Measurements from ENCODE around the gene FBXW11.
"Not testable (repeated sequence)": the region's sequence is repeated elsewhere in the genome, so short reads cannot be mapped to it uniquely, and the experiment has no call there.

FBXW11 gene

DNA sequence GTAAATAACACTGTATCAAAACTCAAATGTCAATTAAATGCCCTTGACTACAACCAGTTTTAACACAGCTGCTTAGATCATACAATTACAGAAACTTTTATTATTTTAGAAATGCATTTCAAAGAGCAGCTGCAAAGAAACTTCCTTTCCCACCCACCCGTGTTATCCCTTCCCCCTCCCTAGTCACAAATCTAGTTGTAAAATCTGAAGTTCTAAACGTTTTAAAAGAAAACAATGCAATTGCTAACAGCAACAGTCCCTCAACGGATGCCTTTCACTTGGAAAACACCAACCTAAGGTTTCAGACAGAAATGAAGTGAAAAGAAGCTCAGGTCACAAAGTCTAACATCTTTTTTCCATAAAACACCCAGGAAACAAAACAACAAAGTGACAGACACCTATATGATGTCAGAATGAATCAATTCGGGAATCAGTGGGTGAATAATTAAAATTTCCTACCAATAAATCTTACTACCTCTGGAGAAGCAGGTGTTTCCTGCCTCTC is 100.3 kb downstream of the FBXW11 start:
- DNase-seq, result no peak

GRCh38 chr5:171904886-171905285 is 101.6 kb downstream of the FBXW11 start:
- DNase-seq, result no peak

GRCh38 chr5:171901764-171902163 is 104.7 kb downstream of the FBXW11 start:
- no peak for DNase-seq

GRCh38 chr5:171899792-171900191 is 106.6 kb downstream of the FBXW11 start:
- DNase-seq, result no peak

DNA sequence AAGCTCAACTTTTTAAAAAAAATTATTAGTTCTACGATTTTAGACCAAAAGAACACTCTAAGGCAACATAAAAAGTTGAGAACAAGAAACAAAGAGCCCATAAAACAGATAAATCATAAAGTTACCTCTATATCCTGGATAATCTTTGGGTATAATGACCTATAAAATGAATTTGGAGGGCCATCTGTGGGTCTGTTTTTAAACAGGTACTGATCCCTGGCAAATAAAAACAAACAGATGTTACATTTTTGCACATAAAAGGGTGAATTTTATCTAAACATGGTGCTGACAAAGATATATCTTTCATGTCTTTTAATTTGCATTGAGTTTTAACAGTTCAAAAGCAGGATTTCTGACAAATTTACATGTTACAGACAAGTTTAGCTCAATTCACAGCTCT is 107.6 kb downstream of the FBXW11 start:
- DNase-seq, result no peak

GRCh38 chr5:171898386-171898785 is 108.1 kb downstream of the FBXW11 start:
- DNase-seq, result no peak

GRCh38 chr5:171897231-171897630 is 109.2 kb downstream of the FBXW11 start:
- no peak for DNase-seq

GRCh38 chr5:171895081-171895480 is 111.4 kb downstream of the FBXW11 start:
- DNase-seq, result no peak

- DNase-seq, result no peak
Observed at GRCh38 chr5:171893290-171893886, 113.0 kb downstream of the FBXW11 start.

- no peak for DNase-seq
Observed at GRCh38 chr5:171891595-171891994, 114.8 kb downstream of the FBXW11 start.

DNA sequence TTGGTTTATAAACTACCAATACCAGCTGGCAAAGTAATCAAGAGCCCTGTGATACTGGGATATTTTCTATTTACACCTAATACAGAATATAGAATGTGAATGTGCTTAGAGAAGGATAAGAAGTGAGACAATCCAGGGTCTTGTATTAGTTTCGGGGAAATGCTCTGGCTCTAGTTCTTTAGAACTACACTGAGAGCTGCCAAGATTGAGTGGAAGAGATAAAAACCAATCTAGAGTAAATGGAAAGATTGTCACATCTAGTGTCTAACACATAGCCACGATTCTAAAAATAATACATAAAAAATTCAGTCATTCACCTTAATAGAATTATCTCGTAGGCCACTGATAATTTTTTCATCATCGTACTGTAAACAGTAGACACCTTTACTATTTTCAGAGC is 115.3 kb downstream of the FBXW11 start:
- DNase-seq, result no peak

GRCh38 chr5:171888051-171888481 is 118.4 kb downstream of the FBXW11 start:
- no peak for DNase-seq

GRCh38 chr5:171886037-171886436 is 120.4 kb downstream of the FBXW11 start:
- DNase-seq, result not testable (repeated sequence)

GRCh38 chr5:171882118-171882517 is 124.3 kb downstream of the FBXW11 start:
- DNase-seq, result no peak

DNA sequence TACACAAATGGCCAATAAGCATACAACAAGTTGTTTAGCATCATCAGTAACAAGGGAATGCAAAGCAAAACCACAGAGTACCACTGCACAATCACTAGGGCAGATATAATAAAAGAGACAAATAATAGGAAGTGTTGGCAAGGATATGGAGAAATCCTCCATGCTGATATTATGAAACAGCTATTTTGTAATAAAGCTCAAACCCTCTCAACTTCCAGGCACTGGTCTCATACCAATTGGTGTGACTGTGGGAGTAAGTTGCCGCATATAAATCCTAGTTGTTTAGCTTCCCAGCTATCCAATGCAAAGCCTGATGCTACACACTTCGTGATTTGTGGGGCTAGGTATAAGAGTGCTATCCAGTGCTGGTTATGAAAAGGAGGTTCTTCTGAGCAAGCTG is 132.2 kb downstream of the FBXW11 start:
- DNase-seq, result no peak

DNA sequence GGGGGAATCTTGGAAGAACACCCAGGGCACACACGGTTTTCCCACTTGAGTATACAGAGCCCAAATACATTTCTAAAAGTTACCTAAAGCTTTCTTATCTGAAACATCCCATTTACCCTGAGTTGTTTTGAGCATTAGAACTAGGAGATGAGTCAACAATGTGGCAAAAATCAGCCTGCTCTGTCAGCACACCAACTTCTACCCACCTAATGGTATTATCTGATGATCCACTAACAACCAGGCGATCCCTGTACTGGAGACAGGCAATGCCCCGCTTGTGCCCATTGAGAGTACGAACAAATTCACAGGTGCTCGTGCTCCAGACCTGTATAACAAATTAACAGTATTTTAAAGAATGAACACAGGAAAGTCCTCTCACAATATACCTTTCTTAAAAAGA is 133.8 kb downstream of the FBXW11 start:
- no peak for DNase-seq

GRCh38 chr5:171871711-171872110 is 134.7 kb downstream of the FBXW11 start:
- DNase-seq, result no peak

DNA sequence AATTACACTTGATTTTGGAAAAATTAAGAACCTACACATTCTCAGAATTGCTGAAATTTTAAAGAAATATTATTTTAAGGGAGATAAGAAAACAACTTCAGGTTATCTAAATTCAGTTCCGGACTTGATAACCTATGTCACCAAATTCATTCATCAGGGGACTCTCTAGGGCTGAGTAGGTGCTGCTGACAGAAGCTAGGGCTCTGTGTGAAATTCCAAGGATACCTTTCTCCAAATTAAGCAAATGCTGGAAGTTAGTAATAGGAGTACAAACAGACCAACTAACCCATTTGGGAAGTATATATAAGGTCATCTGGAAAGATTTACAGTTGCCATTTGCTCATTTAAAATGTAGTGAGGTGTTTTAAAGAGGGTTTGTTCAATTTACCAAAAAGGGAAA is 136.5 kb downstream of the FBXW11 start:
- no peak for DNase-seq

DNA sequence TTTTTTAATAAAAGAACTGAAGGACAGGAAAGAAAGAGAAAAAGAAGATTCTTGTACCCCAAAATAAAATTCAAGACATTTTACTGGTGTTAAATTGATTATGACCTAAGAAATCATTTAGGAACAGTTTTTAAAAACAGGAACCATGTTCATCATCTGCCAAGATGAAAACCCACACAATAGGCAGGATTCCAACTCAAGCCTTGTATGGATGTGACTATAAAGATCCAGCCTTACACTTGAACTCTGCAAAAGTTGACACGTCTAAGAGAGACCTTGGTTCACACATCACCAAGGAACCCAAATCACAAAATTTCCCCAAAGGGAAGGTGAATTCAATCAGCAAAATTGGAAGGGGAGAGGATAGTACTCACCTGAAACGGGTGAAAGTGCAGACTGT is 138.2 kb downstream of the FBXW11 start:
- DNase-seq, result no peak

DNA sequence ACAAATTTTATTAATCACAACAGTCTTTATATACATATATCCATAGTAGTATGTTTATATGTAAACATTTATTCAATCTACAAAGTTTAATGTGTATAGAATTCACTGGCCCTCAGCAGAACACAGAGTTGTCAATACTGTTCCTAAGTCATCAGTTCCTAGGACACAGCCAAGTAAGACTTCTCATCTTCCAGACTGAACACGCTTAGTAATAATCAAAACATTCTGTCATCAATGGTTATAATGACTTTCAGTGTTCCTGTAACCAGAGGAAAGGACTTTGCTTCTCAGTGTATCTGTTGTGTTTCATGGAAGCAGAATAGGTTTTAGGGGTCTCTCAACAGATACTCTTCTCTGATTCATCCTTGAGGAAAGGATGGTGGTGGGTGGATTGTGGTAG is 138.7 kb downstream of the FBXW11 start:
- DNase-seq, result no peak

DNA sequence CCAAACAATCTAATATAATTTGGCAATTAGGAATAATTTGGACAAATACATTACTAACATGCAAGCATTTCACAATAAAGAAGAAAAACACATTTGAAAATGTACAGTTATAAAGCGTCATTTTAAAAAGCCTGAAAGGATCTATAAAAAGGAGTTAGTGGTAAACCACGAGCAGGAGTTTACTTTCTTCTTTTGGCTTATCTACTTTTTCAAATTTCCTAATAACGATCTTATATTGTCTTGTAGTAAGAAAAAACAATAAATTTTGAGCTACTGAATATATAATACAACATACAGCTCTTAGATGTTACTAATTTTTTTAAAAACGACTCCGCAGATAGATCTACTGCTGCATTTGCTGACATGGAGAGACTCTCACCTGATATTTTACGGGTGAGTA is 141.0 kb downstream of the FBXW11 start:
- no peak for DNase-seq

DNA sequence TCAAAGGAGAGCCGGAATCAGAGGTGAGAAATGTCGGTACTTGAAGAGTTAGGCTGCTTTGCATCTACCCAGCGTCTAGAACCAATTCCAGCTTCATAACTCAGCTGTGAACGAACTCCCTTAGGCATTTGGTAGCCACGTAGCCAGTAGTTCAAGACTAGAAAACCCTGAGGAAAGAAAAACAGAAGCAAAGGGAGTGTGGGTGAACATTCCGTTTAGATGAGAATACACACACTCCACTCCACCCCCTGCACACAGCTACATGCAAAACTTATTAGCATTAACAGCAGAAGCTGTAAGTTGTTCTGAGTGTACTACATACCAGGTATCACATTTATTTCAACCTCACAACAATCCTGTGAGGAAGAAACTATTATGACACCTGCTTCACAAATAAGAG is 142.5 kb downstream of the FBXW11 start:
- DNase-seq, result no peak

GRCh38 chr5:171862624-171863023 is 143.8 kb downstream of the FBXW11 start:
- no peak for DNase-seq

- DNase-seq, result no peak
Observed at GRCh38 chr5:171861381-171861780, 145.1 kb downstream of the FBXW11 start.

GRCh38 chr5:171858303-171858702 is 148.1 kb downstream of the FBXW11 start:
- no peak for DNase-seq
